GM23248 (cell line): Measurements from ENCODE around the gene TSPAN4.

Experiments used
- EZH2 ChIP-seq: fragments of 200-600 bp; sonication (generic); IDR thresholded peaks from 2 replicates; pipeline ENCODE4 v1.6.1; 2018; ENCODE audit warnings: antibody characterized with exemption, mild to moderate bottlenecking; ENCODE audit not compliant: insufficient read depth, poor library complexity, severe bottlenecking
- EZH2phosphoT487 ChIP-seq: fragments of 200-600 bp; sonication (generic); IDR thresholded peaks from 2 replicates; pipeline ENCODE4 v1.6.1; 2018; ENCODE audit warnings: antibody characterized with exemption, moderate library complexity, mild to moderate bottlenecking, low read depth; ENCODE audit not compliant: insufficient read depth

DNA sequence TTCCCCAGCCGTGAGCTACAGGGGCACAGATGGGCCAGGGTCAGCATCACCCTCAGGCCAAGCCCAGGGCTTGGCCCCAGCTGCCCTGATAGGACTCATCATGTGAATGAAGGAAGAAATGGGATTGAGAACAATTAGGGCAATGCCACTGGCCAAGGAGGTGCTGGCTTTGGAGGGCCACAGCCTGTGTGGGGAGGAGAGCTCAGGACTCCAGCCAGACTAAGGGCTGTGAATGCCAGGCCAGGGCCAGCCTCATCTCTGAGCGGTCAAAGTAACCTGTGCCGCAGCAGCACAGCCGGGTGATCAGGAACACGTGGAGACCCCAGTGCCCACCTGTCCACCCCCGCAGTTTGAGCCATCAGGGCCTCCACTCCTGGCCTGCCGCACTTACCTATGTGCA, 57.9 kb downstream of the TSPAN4 start:
- TF ChIP-seq EZH2 (no peak), EZH2phosphoT487 (no peak)
